IPS-NIHi7 (cell line): ENCODE data around the gene RAB6B.

Experiments
- DNase-seq: peaks from one replicate; pipeline ENCODE4 v3.0.0; 2012; ENCODE audit warnings: mixed read lengths; ENCODE audit errors: extremely low spot score

RAB6B gene

DNA sequence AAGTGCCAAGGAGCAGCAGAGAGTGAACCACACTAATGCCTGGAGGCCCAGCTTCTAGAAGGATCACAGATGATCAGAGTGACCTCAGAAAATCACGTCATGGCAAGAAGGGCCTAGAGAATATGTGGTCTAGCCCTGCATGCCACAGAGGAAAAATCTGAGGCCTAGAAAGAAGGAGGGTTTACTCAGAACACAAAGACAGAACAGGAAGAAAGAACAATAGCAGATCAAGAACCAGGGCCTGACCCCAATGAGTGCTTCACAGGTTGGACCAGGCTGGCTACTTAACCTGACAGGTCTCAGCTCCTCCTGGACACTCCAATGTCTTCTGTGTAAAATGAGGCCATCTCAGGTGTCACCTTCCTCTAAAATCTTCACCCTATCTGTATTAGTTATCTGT lies 14.2 kb downstream of the RAB6B start:
- no peak for DNase-seq

DNA sequence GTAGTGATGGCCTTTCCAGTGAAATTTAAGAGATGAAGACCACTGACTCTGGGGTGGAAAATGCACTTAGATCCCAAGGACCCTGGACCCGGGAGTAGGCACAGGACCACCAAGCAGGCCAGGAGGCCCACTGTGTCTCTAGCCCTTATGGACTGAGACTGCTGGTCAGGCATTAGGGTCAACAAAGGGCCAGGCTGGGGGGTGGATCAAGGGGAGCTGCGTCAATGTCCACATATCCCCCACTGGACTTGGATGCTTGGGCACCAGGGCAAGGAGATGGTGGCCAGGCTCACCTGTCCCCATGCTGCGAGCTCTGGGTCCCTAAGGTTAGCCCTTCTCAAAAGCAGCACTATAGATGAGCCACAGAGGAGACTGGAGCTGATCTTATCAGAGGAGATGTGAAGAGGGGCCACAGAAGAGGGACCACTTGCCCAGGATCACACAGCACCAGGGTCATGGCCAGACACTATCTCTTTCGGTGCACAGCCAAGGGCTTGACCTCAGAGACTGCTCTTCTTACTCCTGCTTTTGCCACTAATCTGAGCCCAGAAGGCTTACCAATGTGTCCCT lies 14.7 kb downstream of the RAB6B start:
- DNase-seq = no peak

GRCh38 chr3:133880287-133880686 lies 15.4 kb downstream of the RAB6B start:
- no peak for DNase-seq

DNA sequence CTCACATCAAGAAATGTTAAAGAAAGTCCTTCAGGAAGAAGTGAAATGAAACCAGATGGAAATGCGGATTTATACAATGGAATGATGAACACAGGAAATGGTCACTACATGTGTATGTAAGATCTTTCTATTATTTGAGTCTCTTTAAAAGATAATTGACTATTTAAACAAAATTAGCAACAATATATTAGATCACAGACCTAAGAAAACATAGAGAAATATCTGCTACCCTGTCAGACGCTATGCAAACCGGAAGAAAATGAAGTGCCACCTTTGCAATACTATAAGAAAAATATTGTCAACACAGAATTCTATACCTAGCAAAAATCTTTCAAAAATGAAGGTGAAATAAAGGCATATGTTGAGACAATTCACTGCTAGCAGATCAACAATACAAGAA lies 17.2 kb downstream of the RAB6B start:
- no peak for DNase-seq

DNA sequence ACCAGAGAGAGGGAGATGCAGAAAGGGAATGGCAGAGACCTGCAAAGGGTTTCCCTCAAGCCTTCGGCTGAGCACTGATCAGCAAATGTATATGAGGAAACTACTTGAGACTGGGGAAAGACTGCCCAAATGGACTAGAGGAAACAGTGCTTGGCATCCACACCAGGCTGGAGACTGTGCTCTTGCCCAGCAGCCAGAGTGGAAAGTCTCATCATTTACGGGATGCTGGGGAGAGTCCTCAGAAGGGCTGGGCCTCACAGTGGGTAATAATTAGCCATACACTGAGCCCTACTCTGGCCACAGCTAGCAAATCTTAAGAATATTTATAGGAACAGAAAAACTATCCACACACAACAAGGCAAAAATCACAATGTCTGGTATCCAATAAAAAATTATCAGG lies 18.5 kb downstream of the RAB6B start:
- DNase-seq = no peak

DNA sequence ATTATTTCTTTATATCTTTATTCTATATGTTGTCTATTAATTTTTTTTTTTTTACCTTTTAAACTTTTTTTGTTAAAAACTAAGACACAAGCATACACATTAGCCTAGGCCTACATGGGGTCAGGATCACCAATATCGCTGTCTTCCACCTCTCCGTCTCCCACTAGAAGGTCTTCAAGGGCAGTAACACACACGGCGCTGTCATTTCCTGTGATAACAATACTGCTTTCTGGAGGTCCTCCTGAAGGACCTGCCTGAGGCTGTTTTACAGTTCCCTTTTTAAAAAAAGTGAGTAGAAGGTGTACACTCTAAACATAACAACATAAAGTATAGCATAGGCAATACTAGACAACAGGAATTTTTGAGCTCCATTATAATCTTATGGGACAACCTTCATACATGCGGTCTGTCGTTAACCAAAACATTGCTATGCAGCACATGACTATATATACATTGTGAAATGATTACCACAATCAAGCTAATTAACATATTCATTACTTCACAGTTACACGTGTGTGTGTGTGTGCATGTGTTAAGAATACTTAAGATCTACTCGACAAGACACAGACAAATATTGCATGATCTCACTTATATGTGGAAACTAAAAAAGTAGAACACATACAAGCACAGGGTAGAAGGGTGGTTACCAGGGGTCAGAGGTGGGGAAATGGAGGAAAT lies 20.8 kb downstream of the RAB6B start:
- DNase-seq = no peak

DNA sequence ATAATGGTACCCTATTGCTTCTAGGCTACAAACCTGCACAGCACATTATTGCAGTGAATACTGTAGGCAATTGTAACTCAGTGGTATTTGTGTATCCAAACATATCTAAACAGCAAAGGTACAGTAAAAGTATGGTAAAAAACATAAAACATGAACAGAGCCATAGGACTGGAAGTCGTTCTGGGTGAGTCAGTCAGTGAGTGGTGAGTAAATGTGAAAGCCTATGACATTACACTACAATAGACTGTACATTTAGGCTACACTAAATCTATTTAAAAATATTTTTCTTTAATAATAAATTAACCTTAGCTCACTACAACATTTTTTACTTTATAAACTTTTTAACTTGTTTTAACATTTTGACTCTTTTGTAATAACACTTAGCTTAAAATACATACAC lies 21.3 kb downstream of the RAB6B start:
- DNase-seq = no peak

GRCh38 chr3:133872781-133873180 lies 22.9 kb downstream of the RAB6B start:
- DNase-seq = no peak

DNA sequence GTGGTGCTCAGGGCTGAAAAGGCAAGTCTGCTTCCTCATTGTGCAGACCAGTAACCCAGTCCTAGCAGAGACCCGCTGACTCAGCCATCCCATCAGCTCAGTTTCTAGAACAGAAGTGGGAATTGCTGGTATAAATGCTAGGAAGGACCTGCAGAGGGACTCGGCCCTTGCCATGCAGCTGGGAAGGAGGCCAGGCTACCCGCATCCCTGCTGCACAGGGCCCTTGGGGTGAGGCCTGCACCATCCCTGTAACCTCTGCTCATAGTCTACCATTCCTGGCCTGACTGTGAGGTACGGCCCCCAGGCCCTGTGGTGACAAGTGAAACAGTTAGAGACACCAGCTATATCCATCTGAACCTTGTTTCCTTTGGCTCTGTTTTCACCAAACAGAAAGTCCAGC lies 23.5 kb downstream of the RAB6B start:
- DNase-seq = no peak

DNA sequence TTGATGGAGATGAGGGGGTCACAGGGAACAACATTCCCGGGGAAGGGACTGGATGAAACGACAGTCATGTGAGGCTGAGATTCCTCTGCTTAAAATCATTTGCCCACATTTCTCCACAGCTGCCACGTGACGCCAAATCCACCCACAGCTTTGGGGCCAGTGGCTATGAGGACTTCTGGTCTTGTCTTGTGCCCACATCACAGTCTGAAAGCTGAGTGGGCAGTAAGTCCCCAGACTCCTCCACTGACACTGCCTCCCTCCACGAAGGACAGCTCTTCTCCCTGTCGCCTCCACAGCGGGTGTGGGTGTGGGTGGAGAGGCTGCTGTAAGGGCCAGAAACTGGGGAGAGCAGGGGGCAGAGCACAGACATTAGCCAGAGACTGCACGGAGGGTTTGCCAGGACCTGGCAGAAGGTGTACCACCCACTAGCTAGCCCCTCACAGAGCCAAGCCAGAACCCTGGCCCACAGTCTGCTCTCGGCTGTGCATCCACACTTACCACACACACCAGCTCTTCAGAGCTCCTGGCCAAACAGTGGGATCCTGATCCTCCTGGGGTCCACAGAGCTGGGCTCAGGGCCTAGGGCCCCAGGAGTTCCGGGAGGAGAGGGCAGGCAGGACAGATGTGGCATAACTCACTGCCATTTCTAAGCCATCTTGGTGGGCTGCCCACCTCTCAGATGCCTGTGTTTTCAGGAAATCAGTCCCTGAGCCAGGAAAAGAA lies 24.2 kb downstream of the RAB6B start:
- no peak for DNase-seq

GRCh38 chr3:133870822-133871221 lies 24.9 kb downstream of the RAB6B start:
- no peak for DNase-seq

DNA sequence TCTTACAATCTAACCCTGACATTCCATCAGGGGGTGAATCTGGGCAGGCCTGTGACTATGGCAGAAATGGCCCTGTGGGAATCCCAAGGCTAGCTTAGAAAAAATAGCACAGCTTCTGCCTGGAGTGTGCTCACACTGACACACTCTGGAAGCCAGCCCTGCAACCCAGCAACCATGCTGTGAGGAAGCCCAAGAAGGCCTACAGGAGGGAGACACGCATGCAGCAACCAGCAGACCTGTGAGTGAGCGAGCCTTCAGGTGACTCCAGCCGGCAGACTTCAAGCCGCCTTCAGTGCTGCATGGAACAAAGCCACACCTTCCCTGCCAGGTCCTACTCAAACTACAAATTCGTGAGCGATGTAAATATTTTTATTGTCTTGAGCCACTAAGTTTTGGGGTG lies 26.1 kb downstream of the RAB6B start:
- no peak for DNase-seq

- DNase-seq = no peak
Observed at GRCh38 chr3:133868758-133869475, 26.8 kb downstream of the RAB6B start.

DNA sequence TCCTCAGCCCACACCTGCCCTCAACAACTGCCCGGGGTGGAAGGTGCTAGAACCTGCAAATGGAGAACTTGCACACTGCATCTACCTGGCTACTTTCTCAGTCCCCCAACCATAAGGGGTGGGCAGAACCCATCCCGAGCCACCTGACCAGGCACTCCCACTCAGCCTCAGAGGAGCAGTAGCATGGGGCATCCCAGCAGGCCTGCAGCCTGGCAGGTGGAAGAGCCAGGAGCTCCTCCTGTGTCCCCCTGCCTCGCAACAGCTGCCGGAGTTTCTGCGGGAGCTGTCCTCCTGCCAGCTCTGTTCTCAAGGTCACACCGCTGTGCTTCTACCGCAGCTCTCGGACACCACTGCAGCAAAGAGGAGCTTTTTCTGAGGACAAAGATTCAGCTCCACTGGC lies 27.5 kb downstream of the RAB6B start:
- no peak for DNase-seq

- DNase-seq = no peak
Observed at GRCh38 chr3:133866141-133866540, 29.5 kb downstream of the RAB6B start.

GRCh38 chr3:133865136-133865855 lies 30.4 kb downstream of the RAB6B start:
- no peak for DNase-seq

GRCh38 chr3:133864616-133865015 lies 31.1 kb downstream of the RAB6B start:
- no peak for DNase-seq

DNA sequence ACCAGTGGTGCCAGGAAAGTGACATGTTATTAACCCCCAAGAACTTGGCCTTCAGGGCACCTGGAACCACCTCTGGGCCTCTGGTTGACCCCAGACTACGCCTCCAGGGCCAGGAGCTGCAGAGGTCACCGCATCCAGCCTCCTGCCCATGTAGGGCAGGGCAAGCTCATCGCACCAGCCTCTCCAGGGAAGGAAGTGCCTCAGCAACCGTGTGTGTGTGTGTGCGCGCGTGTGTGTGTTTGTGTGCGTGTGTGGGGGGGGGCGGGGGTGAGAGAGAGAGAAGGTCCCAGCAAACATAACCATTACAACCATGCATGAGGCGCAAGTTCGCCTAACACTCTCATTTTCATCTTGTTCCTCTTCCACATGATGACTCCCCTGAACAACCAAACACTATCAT lies 31.8 kb downstream of the RAB6B start:
- DNase-seq = no peak

GRCh38 chr3:133862161-133862560 lies 33.5 kb downstream of the RAB6B start:
- no peak for DNase-seq

- DNase-seq = no peak
Observed at GRCh38 chr3:133860519-133860918, 35.2 kb downstream of the RAB6B start.

DNA sequence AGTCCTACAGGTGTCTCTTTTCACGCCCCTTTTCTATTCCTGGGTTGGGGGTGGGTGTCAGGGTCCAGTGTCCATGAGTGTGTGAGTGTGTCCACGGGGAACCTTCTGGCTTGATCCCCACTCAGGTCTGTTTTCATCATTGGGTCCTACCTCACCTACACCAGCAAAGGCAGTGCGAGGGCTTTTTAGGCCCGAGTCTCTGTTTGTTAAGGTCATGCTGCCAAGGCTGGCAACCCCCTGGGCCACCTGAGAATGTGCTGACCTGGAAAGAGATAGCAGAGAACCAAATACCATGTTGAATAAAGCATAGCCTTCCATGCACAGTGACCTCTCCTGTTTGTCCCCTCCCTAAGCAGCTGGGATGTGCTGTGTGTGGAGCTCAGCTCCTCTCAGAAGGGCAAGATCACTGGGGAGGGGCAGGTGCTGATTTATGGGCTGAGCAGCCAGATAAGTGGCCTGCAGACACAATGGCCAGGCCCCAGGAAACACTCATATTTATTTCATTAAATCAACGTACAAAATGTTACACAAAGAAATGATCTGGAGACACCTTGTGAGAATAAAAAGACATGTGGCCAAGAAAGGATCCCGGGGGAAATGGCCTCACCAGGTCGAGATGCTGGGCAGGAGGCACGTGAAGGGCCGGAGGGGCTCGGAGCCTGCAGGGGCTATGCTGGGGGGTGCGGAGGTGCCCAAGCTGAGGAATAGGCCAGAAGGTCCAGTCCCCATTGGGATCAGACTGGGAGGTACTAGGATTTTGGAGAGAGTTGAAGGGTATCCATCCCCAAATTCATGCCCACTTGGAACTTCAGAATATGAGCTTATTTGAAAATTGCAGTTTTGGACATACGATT lies 36.1 kb downstream of the RAB6B start:
- DNase-seq = no peak
